Measurements from ENCODE around the gene MAB21L2. TPM values are rescaled to one million over a fixed set of nuclear protein-coding genes. Genes with fewer than 3 reads are reported as not detected.
A peak's percentile ranks its signal among the peaks of the same experiment; 100 is the strongest.

MAB21L2 gene
- total and polyA plus RNA-seq, 5 donors from 2014 or later, result 0.14 to 0.17 TPM; not detected in 3

- Mint-ChIP-seq H3K9me3 (peaks cover 0 to 7% (median 0%) of the 10 kb centered on the region in 7 donors), H3K4me3 (no peak overlapping the region), H3K36me3 (peaks cover 20% of the 10 kb centered on the region), H3K4me1 (peaks cover 5 to 16% (median 7%) of the 10 kb centered on the region in 4 donors), H3K27me3 (no peaks in the 10 kb centered on the region), H3K27ac (no peak overlapping the region)
- no peak overlapping the region for H3K4me3 ChIP-seq (ENCODE audit: low read depth, low read length)
- H3K27ac ChIP-seq (ENCODE audit: insufficient read depth, low read length, poor library complexity, severe bottlenecking), result no peak overlapping the region
- H3K36me3 ChIP-seq (ENCODE audit: control insufficient read depth, insufficient read depth, low read length), result peaks cover 8% of the 10 kb centered on the region
- H3K9me3 ChIP-seq (ENCODE audit: control insufficient read depth in 2 of 2, low read length in 2 of 2), result no peaks in the 10 kb centered on the region
- H3K27me3 ChIP-seq (ENCODE audit: control insufficient read depth, insufficient read depth, low read length), result no peaks in the 10 kb centered on the region
- H3K4me1 ChIP-seq (ENCODE audit: control insufficient read depth, insufficient read depth, low read length, poor library complexity, severe bottlenecking), result no peaks in the 10 kb centered on the region
- no peak for DNase-seq
- no peak for ATAC-seq (ENCODE audit: low read depth in 2 of 2)
Measured at GRCh38 chr4:150569384-150569987, 12.5 kb upstream of the MAB21L2 start.

GRCh38 chr4:150569998-150570535 is 11.9 kb upstream of the MAB21L2 start:
- H3K36me3 ChIP-seq (ENCODE audit: control insufficient read depth, insufficient read depth, low read length), result peaks cover 8% of the 10 kb centered on the region
- Mint-ChIP-seq H3K27me3 (no peaks in the 10 kb centered on the region), H3K9me3 (peaks cover 0 to 1% (median 0%) of the 10 kb centered on the region in 7 donors), H3K4me3 (no peak overlapping the region), H3K36me3 (peaks cover 17% of the 10 kb centered on the region), H3K27ac (no peak overlapping the region), H3K4me1 (peaks cover 3 to 16% (median 5%) of the 10 kb centered on the region in 4 donors)
- ATAC-seq (ENCODE audit: low read depth in 2 of 2) (no peak), DNase-seq (no peak)
- no peak overlapping the region for H3K27ac ChIP-seq (ENCODE audit: insufficient read depth, low read length, poor library complexity, severe bottlenecking)
- no peaks in the 10 kb centered on the region for H3K27me3 ChIP-seq (ENCODE audit: control insufficient read depth, insufficient read depth, low read length)
- H3K9me3 ChIP-seq (ENCODE audit: control insufficient read depth in 2 of 2, low read length in 2 of 2), result no peaks in the 10 kb centered on the region
- no peaks in the 10 kb centered on the region for H3K4me1 ChIP-seq (ENCODE audit: control insufficient read depth, insufficient read depth, low read length, poor library complexity, severe bottlenecking)
- H3K4me3 ChIP-seq (ENCODE audit: low read depth, low read length), result no peak overlapping the region

GRCh38 chr4:150570862-150571261 is 11.1 kb upstream of the MAB21L2 start:
- Histone ChIP-seq H3K36me3 (ENCODE audit: control insufficient read depth, insufficient read depth, low read length) (peaks cover 5% of the 10 kb centered on the region), H3K27ac (ENCODE audit: insufficient read depth, low read length, poor library complexity, severe bottlenecking) (no peak overlapping the region), H3K4me1 (ENCODE audit: control insufficient read depth, insufficient read depth, low read length, poor library complexity, severe bottlenecking) (no peaks in the 10 kb centered on the region), H3K27me3 (ENCODE audit: control insufficient read depth, insufficient read depth, low read length) (no peaks in the 10 kb centered on the region), H3K9me3 (ENCODE audit: control insufficient read depth in 2 of 2, low read length in 2 of 2) (no peaks in the 10 kb centered on the region), H3K4me3 (ENCODE audit: low read depth, low read length) (no peak overlapping the region)
- no peak for DNase-seq
- H3K9me3 Mint-ChIP-seq, result no peaks in the 10 kb centered on the region
- no peaks in the 10 kb centered on the region for H3K27me3 Mint-ChIP-seq
- peaks cover 3 to 16% (median 7%) of the 10 kb centered on the region in 4 donors for H3K4me1 Mint-ChIP-seq
- H3K27ac Mint-ChIP-seq, result no peak overlapping the region
- H3K4me3 Mint-ChIP-seq, result no peak overlapping the region
- H3K36me3 Mint-ChIP-seq, result peaks cover 20% of the 10 kb centered on the region
- no peak for ATAC-seq (ENCODE audit: low read depth in 2 of 2)

- H3K4me1 Mint-ChIP-seq, result peaks cover 0 to 8% (median 5%) of the 10 kb centered on the region in 4 donors
- Histone ChIP-seq H3K27ac (ENCODE audit: insufficient read depth, low read length, poor library complexity, severe bottlenecking) (no peak overlapping the region), H3K36me3 (ENCODE audit: control insufficient read depth, insufficient read depth, low read length) (peaks cover 5% of the 10 kb centered on the region), H3K27me3 (ENCODE audit: control insufficient read depth, insufficient read depth, low read length) (no peaks in the 10 kb centered on the region), H3K4me3 (ENCODE audit: low read depth, low read length) (no peak overlapping the region), H3K4me1 (ENCODE audit: control insufficient read depth, insufficient read depth, low read length, poor library complexity, severe bottlenecking) (no peaks in the 10 kb centered on the region), H3K9me3 (ENCODE audit: control insufficient read depth in 2 of 2, low read length in 2 of 2) (no peaks in the 10 kb centered on the region)
- peak overlapping the region in 1 of 3 donors; percentile 29 for H3K27ac Mint-ChIP-seq
- H3K4me3 Mint-ChIP-seq, result no peak overlapping the region
- no peak for ATAC-seq (ENCODE audit: low read depth in 2 of 2)
- no peaks in the 10 kb centered on the region for H3K9me3 Mint-ChIP-seq
- peaks cover 17% of the 10 kb centered on the region for H3K36me3 Mint-ChIP-seq
- H3K27me3 Mint-ChIP-seq, result no peaks in the 10 kb centered on the region
- no peak for DNase-seq
Measured at GRCh38 chr4:150572704-150573504, 9.0 kb upstream of the MAB21L2 start.

GRCh38 chr4:150573534-150573933 is 8.4 kb upstream of the MAB21L2 start:
- Mint-ChIP-seq H3K4me1 (peaks cover 0 to 8% (median 5%) of the 10 kb centered on the region in 4 donors), H3K27me3 (no peaks in the 10 kb centered on the region), H3K4me3 (no peak overlapping the region), H3K9me3 (no peaks in the 10 kb centered on the region), H3K36me3 (peaks cover 17% of the 10 kb centered on the region), H3K27ac (no peak overlapping the region)
- ATAC-seq (ENCODE audit: low read depth in 2 of 2) (no peak), DNase-seq (no peak)
- no peaks in the 10 kb centered on the region for H3K4me1 ChIP-seq (ENCODE audit: control insufficient read depth, insufficient read depth, low read length, poor library complexity, severe bottlenecking)
- peaks cover 5% of the 10 kb centered on the region for H3K36me3 ChIP-seq (ENCODE audit: control insufficient read depth, insufficient read depth, low read length)
- H3K27me3 ChIP-seq (ENCODE audit: control insufficient read depth, insufficient read depth, low read length), result no peaks in the 10 kb centered on the region
- no peak overlapping the region for H3K27ac ChIP-seq (ENCODE audit: insufficient read depth, low read length, poor library complexity, severe bottlenecking)
- no peaks in the 10 kb centered on the region for H3K9me3 ChIP-seq (ENCODE audit: control insufficient read depth in 2 of 2, low read length in 2 of 2)
- no peak overlapping the region for H3K4me3 ChIP-seq (ENCODE audit: low read depth, low read length)

- Histone ChIP-seq H3K4me3 (ENCODE audit: low read depth, low read length) (no peak overlapping the region), H3K9me3 (ENCODE audit: control insufficient read depth in 2 of 2, low read length in 2 of 2) (no peaks in the 10 kb centered on the region), H3K4me1 (ENCODE audit: control insufficient read depth, insufficient read depth, low read length, poor library complexity, severe bottlenecking) (no peaks in the 10 kb centered on the region), H3K27me3 (ENCODE audit: control insufficient read depth, insufficient read depth, low read length) (no peaks in the 10 kb centered on the region), H3K27ac (ENCODE audit: insufficient read depth, low read length, poor library complexity, severe bottlenecking) (no peak overlapping the region), H3K36me3 (ENCODE audit: control insufficient read depth, insufficient read depth, low read length) (peaks cover 5% of the 10 kb centered on the region)
- ATAC-seq (ENCODE audit: low read depth in 2 of 2) (no peak), DNase-seq (no peak)
- Mint-ChIP-seq H3K27me3 (no peaks in the 10 kb centered on the region), H3K27ac (no peak overlapping the region), H3K4me1 (peaks cover 0 to 14% (median 6%) of the 10 kb centered on the region in 4 donors), H3K9me3 (peaks cover 0 to 2% (median 0%) of the 10 kb centered on the region in 7 donors), H3K4me3 (no peak overlapping the region), H3K36me3 (peaks cover 24% of the 10 kb centered on the region)
Measured at GRCh38 chr4:150574678-150575077, 7.3 kb upstream of the MAB21L2 start.

- Mint-ChIP-seq H3K27me3 (no peaks in the 10 kb centered on the region), H3K27ac (no peak overlapping the region)
Measured at GRCh38 chr4:150577796-150578195, 4.2 kb upstream of the MAB21L2 start.

More at GRCh38 chr4:150577796-150578195, 4.2 kb upstream of the MAB21L2 start:
- no peak overlapping the region for H3K27ac ChIP-seq (ENCODE audit: insufficient read depth, low read length, poor library complexity, severe bottlenecking)
- no peaks in the 10 kb centered on the region for H3K9me3 ChIP-seq (ENCODE audit: control insufficient read depth in 2 of 2, low read length in 2 of 2)
- no peak overlapping the region for H3K4me3 ChIP-seq (ENCODE audit: low read depth, low read length)
- H3K36me3 ChIP-seq (ENCODE audit: control insufficient read depth, insufficient read depth, low read length), result peaks cover 17% of the 10 kb centered on the region
- no peaks in the 10 kb centered on the region for H3K27me3 ChIP-seq (ENCODE audit: control insufficient read depth, insufficient read depth, low read length)
- no peaks in the 10 kb centered on the region for H3K4me1 ChIP-seq (ENCODE audit: control insufficient read depth, insufficient read depth, low read length, poor library complexity, severe bottlenecking)
- Mint-ChIP-seq H3K4me1 (peaks cover 0 to 9% (median 5%) of the 10 kb centered on the region in 4 donors), H3K9me3 (peaks cover 0 to 2% (median 0%) of the 10 kb centered on the region in 7 donors), H3K36me3 (peaks cover 38% of the 10 kb centered on the region), H3K4me3 (no peak overlapping the region)
- ATAC-seq (ENCODE audit: low read depth in 2 of 2) (no peak), DNase-seq (no peak)

Data from CD4-positive, CD25-positive, alpha-beta regulatory T cell (primary cell).